ENCODE results near the gene GABBR2.

DNA sequence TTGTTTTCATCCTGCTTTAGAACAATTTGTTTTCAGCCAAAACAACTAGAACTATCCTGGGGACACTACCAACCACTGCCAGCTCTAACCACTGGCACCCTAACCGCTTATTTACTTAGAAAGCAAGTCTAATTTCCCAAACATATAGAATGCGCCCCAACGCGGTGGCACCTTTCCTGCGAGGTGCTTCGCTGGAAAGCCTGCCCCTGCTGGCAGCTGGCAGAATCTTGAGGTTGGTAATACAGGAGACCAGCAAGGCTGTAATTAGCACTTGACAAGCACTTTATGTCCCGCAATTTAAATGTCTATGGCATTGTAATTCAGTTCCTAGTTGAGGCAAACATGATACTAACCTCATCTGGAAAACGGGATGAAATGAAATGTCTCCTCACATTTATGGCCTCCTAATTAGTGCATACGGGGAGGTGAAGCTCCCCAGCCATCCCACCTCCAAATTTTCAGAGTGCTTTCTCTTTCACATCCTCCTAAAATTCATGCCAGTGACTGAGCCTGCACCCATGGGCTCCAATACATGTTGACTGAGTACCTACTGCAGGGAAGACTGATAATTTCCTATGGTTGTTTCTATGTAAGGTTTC lies 30.4 kb downstream of the GABBR2 start:
- TF ChIP-seq EGR1 (IDR thresholded peaks at IDR 0.05), result no peak
- TF ChIP-seq FOXM1 (IDR thresholded peaks at IDR 0.05; ENCODE audit: borderline replicate concordance, low read depth), result no peak
